ENCODE results near the gene SRL.

DNA sequence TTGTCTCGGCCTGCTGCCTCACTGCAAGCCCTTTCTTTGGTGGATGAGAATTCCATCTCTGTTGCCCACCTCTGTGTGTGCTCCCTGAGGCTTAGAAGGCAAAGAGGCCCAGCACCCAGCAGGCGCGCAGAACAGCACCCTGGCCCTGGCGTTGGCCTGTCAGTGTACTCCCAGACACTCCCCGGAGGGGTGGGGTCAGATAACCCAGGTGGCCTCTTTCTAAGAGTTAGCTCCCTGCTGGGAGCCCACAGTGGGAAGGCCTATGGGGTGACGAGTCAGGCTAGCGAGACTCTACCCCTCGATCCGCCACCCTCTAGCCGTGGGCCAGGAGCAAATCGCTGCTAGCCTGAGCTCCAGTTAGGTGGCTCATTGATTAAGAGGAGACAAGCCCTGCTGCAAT lies 38.1 kb downstream of the SRL start:
- TF ChIP-seq POLR2A (IDR thresholded peaks at IDR 0.05; ENCODE audit: low read depth, low read length) (no peak), POLR2AphosphoS5 (IDR thresholded peaks at IDR 0.05; ENCODE audit: low read depth, low read length) (no peak)

Data from GM12892 (cell line).